Activated naive CD8-positive, alpha-beta T cell treated with anti-CD3 and anti-CD28 coated beads, Interleukin-2, amount 10 ng/mL, durations not matched to agents 7 days and 5 days (primary cell): ENCODE data around the gene C17orf100. TPM values are rescaled to one million over a fixed set of nuclear protein-coding genes. Genes with fewer than 3 reads are reported as not detected.

Experiments
- ATAC-seq: fragments of 150-1000 bp; cut with Tn5 transposase; one replicate; pipeline ENCODE4 v1.10.0; 2021; ENCODE audit warnings: low read depth, moderate library complexity
- POLR2A ChIA-PET: fragments of 350-600 bp; sonication (Branson Sonifier 250); formaldehyde crosslinking; loops from one replicate; lab custom pipeline; 2021; ENCODE audit warnings: antibody characterized with exemption; lab: Charles Lee
- DNase-seq: peaks from one replicate; pipeline ENCODE4 v3.0.0; 2021
- H3K27ac Mint-ChIP-seq: one replicate; pipeline ENCODE4 v1.8.0; 2022; ENCODE audit warnings: mild to moderate bottlenecking, mixed read lengths
- H3K27me3 Mint-ChIP-seq: one replicate; pipeline ENCODE4 v1.8.0; 2022; ENCODE audit warnings: mild to moderate bottlenecking, moderate library complexity, mixed read lengths
- H3K36me3 Mint-ChIP-seq: one replicate; pipeline ENCODE4 v1.8.0; 2021; ENCODE audit warnings: mild to moderate bottlenecking, mixed read lengths
- H3K4me1 Mint-ChIP-seq: one replicate; pipeline ENCODE4 v1.8.0; 2021; ENCODE audit warnings: mixed read lengths
- H3K4me3 Mint-ChIP-seq: one replicate; pipeline ENCODE4 v1.8.0; 2022; ENCODE audit warnings: mild to moderate bottlenecking, moderate library complexity, mixed read lengths
- H3K9me3 Mint-ChIP-seq: one replicate; pipeline ENCODE4 v1.8.0; 2021; ENCODE audit warnings: mixed read lengths
- microRNA-seq: library from miRNA; unstranded; fragments of <30 nt; microRNA quantifications from one replicate; pipeline ENCODE4 v1.2.0, GENCODE V29; 2022
- total RNA-seq, 2 experiments: library from RNA; stranded (reverse); gene quantifications; one replicate each; pipeline ENCODE4 v1.2.3, GENCODE V29; 2021

Gene C17orf100
- total RNA-seq, 2 experiments from 2014 or later: 2.0 to 2.5 TPM

DNA sequence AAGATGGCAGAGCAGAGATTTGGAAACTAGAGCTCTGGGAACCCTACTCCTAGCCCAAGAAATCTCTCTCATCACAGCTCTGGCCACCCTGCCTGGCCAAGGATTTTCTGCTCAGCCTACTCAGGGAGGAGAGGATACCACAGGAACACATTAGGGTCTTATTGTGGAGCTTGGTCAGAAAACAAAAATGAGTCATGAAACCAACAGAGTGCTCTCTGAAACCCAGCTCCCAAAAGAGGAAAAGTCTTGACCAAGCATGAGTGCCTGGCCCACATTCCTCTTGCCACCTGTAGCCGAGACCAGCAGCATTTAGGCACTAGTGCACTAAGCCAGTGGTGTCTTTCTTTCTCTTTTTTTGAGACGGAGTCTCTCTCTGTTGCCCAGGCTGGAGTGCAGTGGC is 43.5 kb downstream of the C17orf100 start:
- no peak for DNase-seq
- Mint-ChIP-seq H3K4me1 (peaks cover 2% of the 10 kb centered on the region), H3K27ac (no peak overlapping the region), H3K27me3 (peaks cover 23% of the 10 kb centered on the region), H3K36me3 (no peaks in the 10 kb centered on the region), H3K9me3 (no peaks in the 10 kb centered on the region), H3K4me3 (no peak overlapping the region)
- ATAC-seq: no peak
- POLR2A ChIA-PET: no interaction called here

GRCh38 chr17:6695565-6695964 is 44.0 kb downstream of the C17orf100 start:
- no peaks in the 10 kb centered on the region for H3K36me3 Mint-ChIP-seq
- peaks cover 2% of the 10 kb centered on the region for H3K4me1 Mint-ChIP-seq
- no peak overlapping the region for H3K4me3 Mint-ChIP-seq
- H3K27me3 Mint-ChIP-seq: peaks cover 23% of the 10 kb centered on the region
- no peaks in the 10 kb centered on the region for H3K9me3 Mint-ChIP-seq
- DNase-seq (no peak), ATAC-seq (no peak)
- POLR2A ChIA-PET: no interaction called here
- no peak overlapping the region for H3K27ac Mint-ChIP-seq

- POLR2A ChIA-PET: no interaction called here
- Mint-ChIP-seq H3K27me3 (peaks cover 18% of the 10 kb centered on the region), H3K27ac (no peak overlapping the region), H3K4me3 (no peak overlapping the region), H3K4me1 (peaks cover 4% of the 10 kb centered on the region), H3K9me3 (no peaks in the 10 kb centered on the region), H3K36me3 (no peaks in the 10 kb centered on the region)
- DNase-seq (no peak), ATAC-seq (no peak)
Measured at GRCh38 chr17:6696906-6697305, 45.3 kb downstream of the C17orf100 start.

- no peak overlapping the region for H3K4me3 Mint-ChIP-seq
- ATAC-seq: no peak
- peaks cover 5% of the 10 kb centered on the region for H3K4me1 Mint-ChIP-seq
- no peak for DNase-seq
- H3K27me3 Mint-ChIP-seq: peaks cover 14% of the 10 kb centered on the region
- no peaks in the 10 kb centered on the region for H3K9me3 Mint-ChIP-seq
- no peak overlapping the region for H3K27ac Mint-ChIP-seq
- POLR2A ChIA-PET: no interaction called here
- H3K36me3 Mint-ChIP-seq: no peaks in the 10 kb centered on the region
Measured at GRCh38 chr17:6698004-6698403, 46.4 kb downstream of the C17orf100 start.

DNA sequence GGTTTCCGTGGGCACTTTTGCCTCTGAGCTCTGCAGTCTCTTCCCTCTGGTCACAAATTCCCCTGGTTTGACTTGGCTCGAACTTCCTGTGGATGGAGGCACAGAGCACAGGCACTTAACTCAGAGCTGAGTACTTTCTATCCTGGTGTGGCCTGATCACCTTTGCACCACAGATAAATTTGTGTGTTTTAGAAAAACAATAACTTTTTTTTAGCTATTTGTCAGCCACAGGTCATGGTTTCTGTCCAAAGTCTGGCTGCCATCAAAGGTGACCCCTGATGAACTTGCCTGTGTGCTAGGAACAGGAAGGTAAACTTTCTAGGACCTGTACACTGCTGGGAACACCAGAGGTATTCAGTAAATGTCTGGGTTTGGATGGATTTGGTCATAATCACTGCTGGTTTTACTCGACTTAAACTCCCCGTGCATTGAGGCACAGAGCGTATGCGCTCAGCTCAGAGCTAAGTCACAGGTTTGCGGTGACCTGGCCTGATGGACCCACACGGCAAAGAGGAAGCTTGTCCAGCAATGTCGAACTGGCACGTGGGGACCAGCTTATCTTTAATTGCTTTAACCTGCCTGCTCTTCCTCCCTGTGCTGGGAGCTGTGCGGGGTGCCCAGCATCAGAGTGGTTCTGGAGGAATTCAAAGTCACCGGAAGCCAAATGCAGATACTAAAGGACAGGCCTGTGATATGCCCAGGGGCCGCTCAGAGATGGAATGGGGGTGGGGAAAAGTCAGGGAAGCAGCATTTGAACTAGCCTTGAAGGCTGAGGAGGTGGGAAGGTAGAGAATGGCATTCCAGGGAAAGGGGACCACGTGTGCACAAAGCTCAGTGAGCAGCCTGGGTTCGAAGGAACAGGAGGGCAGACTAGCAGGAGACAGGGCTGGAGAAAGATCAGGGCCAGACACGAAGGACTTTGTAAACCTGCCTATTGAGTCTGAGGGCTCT is 48.7 kb downstream of the C17orf100 start:
- Mint-ChIP-seq H3K36me3 (no peaks in the 10 kb centered on the region), H3K27ac (no peak overlapping the region), H3K9me3 (no peaks in the 10 kb centered on the region), H3K27me3 (peaks cover 8% of the 10 kb centered on the region), H3K4me3 (no peak overlapping the region), H3K4me1 (peaks cover 5% of the 10 kb centered on the region)
- DNase-seq: no peak
- POLR2A ChIA-PET: interaction anchor here (0.6 kb wide), 1 partner anchor 504 kb away, joined by 4 read pairs; no protein-coding TSS in a partner anchor
- ATAC-seq: no peak

DNA sequence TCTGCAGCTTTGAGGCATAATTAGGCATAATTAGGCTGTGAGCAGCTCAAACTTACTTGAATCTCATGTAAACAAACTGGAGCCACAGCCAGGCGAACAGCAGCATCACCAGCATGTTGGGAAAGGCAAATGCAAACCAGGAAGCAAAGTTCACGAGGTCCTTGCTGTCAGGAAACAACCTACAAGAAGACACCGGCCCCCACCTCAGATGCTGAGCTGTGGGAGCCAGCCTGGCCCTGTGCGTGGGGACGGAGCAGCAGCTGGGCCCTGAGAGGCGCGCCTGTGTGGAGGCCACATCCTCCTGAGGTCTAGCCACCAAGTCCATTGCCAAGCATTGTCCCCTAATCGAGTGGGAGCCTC is 49.4 kb downstream of the C17orf100 start:
- ATAC-seq (no peak), DNase-seq (no peak)
- Mint-ChIP-seq H3K9me3 (no peaks in the 10 kb centered on the region), H3K27ac (no peak overlapping the region), H3K4me1 (peaks cover 5% of the 10 kb centered on the region), H3K4me3 (no peak overlapping the region), H3K27me3 (peaks cover 11% of the 10 kb centered on the region), H3K36me3 (no peaks in the 10 kb centered on the region)
- POLR2A ChIA-PET: interaction anchor here (0.6 kb wide), 1 partner anchor 504 kb away, joined by 4 read pairs; no protein-coding TSS in a partner anchor

- DNase-seq (peak; percentile 56), ATAC-seq (peak; percentile 71)
- no peak overlapping the region for H3K4me3 Mint-ChIP-seq
- POLR2A ChIA-PET: no interaction called here
- H3K36me3 Mint-ChIP-seq: no peaks in the 10 kb centered on the region
- peaks cover 13% of the 10 kb centered on the region for H3K27me3 Mint-ChIP-seq
- no peaks in the 10 kb centered on the region for H3K9me3 Mint-ChIP-seq
- peaks cover 5% of the 10 kb centered on the region for H3K4me1 Mint-ChIP-seq
- H3K27ac Mint-ChIP-seq: no peak overlapping the region
Measured at GRCh38 chr17:6701719-6702118, 50.2 kb downstream of the C17orf100 start.

GRCh38 chr17:6702567-6703215 is 51.1 kb downstream of the C17orf100 start:
- H3K27ac Mint-ChIP-seq: no peak overlapping the region
- peaks cover 14% of the 10 kb centered on the region for H3K27me3 Mint-ChIP-seq
- ATAC-seq (no peak), DNase-seq (no peak)
- POLR2A ChIA-PET: no interaction called here
- H3K4me3 Mint-ChIP-seq: no peak overlapping the region
- H3K4me1 Mint-ChIP-seq: peaks cover 5% of the 10 kb centered on the region
- H3K9me3 Mint-ChIP-seq: no peaks in the 10 kb centered on the region
- H3K36me3 Mint-ChIP-seq: no peaks in the 10 kb centered on the region

Small RNA genes within 50 kb of the gene (microRNA-seq; reads per million reads assigned to microRNA genes)
- gene MIR4520-1 (not detected), gene MIR4520-2 (not detected)

Other genes with a start within 250 kb of the C17orf100 start
- not detected for gene AIPL1, start 216.6 kb upstream of the C17orf100 start, total RNA-seq
- 10 to 100 TPM; 20.6 to 21.1 TPM for gene PIMREG, start 207.3 kb upstream of the C17orf100 start, total RNA-seq
- gene PITPNM3, start 95.2 kb upstream of the C17orf100 start, total RNA-seq: under 1 TPM; 0.64 to 0.77 TPM
- 10 to 100 TPM; 17.0 to 18.2 TPM for gene KIAA0753, start 11.1 kb upstream of the C17orf100 start, total RNA-seq
- 10 to 100 TPM; 52.7 to 54.6 TPM for gene TXNDC17, start 10.7 kb upstream of the C17orf100 start, total RNA-seq
- gene MED31, start 157 bp upstream of the C17orf100 start, total RNA-seq: 10 to 100 TPM; 23.1 to 23.2 TPM
- not detected for gene SLC13A5, start 61.6 kb downstream of the C17orf100 start, total RNA-seq
- gene XAF1, start 104.3 kb downstream of the C17orf100 start, total RNA-seq: 100 to 1,000 TPM; 280 to 302 TPM
- gene FBXO39, start 124.5 kb downstream of the C17orf100 start, total RNA-seq: under 1 TPM; 0.48 to 0.69 TPM
- gene TEKT1, start 180.0 kb downstream of the C17orf100 start, total RNA-seq: not detected